Raji (cell line): ENCODE results near the gene ARHGDIG.

Experiments used
- POLR2A ChIP-seq: IDR thresholded peaks from 2 replicates; pipeline ENCODE4 v1.6.1; 2011; ENCODE audit warnings: low read depth, low read length, control low read depth; ENCODE audit not compliant: insufficient read depth

ARHGDIG gene

DNA sequence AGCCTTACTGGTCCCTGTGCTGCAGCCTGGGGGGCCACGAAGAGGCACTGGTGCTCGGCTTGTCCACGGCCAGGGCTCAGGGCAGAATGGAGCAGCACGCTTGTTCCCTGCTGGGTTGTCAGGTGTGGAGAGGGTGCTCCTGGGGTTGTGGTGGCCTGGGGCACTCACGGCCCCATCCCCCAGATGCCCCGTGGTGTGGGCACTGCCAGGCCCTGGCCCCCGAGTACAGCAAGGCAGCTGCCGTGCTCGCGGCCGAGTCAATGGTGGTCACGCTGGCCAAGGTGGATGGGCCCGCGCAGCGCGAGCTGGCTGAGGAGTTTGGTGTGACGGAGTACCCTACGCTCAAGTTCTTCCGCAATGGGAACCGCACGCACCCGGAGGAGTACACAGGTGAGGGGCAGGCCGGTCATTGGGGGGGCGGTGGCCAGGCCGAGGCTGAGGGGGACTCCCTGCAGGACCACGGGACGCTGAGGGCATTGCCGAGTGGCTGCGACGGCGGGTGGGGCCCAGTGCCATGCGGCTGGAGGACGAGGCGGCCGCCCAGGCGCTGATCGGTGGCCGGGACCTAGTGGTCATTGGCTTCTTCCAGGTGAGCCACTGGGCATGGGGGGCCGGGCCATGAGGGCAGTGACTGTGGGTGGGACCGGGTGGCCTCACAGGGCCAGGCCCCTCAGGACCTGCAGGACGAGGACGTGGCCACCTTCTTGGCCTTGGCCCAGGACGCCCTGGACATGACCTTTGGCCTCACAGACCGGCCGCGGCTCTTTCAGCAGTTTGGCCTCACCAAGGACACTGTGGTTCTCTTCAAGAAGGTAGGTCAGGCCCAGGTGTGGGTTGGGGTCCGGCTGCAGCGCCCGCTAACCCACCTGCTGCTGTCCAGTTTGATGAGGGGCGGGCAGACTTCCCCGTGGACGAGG, 4.1 kb downstream of the ARHGDIG start:
- no peak for TF ChIP-seq POLR2A

DNA sequence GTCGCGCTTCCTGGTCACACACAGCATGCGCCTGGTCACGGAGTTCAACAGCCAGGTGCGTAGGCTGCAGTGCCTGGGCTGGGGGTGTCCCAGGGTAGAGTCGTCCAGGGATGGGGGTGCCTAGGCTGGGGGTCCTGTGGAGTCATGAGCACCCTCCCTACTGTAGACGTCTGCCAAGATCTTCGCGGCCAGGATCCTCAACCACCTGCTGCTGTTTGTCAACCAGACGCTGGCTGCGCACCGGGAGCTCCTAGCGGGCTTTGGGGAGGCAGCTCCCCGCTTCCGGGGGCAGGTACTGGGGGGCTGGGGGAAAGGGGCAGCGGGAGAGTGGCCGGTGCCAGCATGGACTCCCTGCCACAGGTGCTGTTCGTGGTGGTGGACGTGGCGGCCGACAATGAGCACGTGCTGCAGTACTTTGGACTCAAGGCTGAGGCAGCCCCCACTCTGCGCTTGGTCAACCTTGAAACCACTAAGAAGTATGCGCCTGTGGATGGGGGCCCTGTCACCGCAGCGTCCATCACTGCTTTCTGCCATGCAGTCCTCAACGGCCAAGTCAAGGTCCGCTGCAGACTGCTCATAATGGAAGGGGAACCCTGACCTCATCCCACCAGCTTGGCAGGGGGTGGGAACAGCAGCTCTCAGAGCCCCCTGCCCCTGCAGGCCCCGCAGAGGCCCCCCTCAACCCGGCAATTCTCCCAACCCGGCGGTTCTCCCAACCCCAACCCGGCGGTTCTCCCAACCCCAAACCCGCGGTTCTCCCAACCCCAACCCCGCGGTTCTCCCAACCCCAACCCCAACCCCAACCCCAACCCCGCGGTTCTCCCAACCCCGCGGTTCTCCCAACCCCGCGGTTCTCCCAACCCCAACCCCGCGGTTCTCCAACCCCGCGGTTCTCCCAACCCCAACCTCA, 5.0 kb downstream of the ARHGDIG start:
- no peak for TF ChIP-seq POLR2A

DNA sequence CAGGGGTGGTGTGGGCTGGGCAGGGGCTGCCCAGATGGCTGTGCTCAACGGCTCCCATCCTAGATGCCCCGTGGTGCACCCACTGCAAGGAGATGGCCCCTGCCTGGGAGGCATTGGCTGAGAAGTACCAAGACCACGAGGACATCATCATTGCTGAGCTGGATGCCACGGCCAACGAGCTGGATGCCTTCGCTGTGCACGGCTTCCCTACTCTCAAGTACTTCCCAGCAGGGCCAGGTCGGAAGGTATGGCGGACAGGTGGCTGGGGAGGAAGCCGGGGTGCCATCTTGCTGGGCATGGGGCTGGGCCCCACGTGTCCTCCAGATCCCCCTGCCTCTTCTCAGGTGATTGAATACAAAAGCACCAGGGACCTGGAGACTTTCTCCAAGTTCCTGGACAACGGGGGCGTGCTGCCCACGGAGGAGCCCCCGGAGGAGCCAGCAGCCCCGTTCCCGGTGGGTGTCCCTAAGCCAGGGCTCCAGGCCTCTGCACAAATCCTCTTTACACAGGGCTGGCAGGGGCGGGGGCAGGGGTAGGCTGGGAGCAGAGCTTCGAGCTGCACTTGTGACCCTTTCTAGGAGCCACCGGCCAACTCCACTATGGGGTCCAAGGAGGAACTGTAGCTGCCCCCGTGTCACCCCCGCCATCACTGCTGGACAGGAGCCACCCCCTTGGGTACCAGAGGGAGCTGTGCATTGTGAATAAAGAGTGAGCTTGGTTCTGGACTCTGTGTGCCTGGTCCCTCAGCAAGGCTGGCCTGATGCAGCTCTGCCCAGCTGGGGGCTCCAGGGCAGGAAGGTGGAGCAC, 6.3 kb downstream of the ARHGDIG start:
- TF ChIP-seq POLR2A: no peak

DNA sequence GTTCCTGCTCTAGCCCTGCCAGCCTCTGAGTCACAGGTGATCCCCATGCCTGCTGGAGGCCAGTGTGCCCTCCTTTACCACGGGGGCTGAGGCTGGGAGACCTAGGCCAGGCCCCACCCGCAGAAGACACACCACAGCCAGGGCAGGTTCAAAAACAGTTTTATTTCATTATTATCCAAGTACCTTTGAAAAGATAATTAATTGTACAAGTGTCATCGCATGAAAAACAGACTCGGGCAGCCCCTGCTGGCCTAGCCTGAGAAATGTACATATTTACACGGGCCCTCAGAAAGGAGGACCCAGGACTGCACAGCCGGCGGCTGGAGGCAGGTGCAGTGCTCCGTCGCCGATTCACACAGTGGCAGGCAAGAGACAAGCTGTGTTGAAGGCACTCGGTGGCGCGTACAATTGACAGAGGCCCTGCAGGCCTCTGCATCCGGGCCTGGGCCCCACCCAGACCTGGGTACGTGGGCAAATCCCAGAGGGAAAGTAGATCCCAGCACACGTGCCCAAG, 7.0 kb downstream of the ARHGDIG start:
- no peak for TF ChIP-seq POLR2A

DNA sequence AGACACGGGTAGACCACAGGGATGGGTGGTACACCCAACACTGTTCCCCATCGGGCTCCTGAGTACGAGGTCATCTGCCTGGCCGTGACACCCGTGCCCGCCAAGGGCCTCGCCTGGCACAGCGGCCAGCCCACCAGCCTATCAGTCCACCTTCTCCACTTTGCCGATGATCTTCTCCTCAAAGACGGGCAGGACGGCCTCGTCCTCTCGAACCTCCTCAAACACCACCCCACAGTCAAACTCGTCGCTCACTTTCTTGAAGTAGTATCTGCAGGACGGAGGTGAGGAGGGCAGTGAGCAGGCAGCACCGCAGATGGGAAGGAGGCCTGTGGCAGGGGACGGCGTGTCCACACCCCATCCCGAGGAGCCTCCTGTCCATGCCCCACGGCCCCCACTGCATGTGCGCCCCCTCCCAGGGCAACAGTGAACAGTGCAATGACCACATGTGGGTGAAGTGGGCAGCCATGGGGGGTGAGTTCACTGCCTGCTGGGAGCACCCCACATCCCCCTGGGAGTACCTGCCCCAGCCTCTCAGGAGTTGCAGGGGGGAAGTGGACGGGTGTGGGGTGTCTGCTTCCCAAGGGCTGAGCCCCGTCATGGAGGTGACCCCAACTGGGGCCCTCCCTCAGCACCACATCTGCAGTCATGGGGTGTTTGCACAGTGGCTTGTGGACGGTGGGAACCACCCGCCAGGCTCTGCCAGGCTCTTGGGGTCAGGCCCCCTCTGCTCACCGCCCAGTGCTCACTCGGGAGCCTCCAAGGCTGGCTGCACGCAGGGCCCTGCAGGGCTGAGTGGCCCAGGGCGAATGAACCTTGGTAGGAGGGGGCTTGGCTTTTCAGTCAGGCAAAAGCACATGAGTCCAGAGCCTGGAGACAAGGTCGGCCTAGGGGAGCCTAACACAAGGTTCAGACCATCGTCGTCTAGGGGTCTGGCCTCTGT, 7.9 kb downstream of the ARHGDIG start:
- no peak for TF ChIP-seq POLR2A

DNA sequence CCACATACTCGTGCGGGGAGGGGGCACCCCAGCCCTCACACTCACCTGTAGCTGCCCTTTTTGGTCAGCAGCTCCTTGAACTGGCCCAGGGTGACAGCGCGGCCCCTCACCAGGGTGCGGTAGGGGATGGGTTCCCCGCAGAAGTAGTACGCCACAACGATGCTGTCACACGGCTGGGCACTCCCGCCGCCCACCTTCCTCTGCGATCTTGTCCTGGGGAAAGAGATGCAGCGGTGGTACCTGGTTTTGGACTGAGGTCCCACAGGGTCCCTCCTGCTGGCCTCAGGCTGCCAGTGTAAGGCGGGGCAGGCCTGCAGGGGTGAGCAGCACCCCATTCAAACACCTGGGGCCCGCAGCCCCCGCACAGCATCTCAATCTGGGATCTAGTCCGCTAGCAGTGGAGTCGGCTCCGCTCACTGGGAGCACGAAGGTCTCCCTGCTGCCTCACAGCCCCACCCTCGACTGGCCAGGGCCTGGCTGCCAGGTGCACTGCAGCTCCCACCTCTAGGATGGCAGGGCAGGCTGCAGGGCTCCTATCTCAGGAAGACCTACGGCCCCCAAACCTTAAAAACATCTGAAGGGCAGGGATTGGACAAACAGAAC, 9.1 kb downstream of the ARHGDIG start:
- no peak for TF ChIP-seq POLR2A

DNA sequence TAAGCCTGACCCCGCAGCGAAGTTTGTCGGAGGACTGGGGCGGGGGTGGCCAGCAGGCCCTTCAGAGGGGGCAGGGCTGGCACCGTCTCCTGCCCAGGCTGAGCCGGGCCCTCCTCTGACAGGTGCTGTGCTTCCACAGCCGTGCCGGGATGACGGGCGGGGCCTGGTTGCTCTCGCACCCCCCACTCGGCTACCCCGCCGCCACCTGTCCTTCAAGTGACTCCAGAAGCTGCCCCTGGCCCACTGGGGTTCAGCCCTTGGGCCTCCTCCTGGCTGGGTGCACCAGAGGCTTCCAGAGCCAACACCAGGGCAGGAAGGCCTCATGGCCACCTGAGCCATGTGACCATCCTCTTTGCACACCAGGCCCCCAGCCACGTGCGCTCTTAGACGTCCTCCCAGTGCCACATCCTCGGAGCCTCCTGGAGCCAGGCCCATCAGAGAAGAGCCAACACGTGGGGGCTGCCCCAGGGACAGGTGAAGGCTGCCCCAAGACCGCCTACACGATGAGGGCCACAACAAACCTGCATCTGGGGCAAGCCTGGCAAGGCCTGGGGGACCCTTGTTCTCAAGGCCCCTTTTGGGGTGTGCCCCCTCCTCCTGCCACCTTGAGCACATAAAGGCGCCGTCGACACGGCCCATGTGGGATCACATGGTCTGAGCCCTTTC, 9.8 kb downstream of the ARHGDIG start:
- no peak for TF ChIP-seq POLR2A

DNA sequence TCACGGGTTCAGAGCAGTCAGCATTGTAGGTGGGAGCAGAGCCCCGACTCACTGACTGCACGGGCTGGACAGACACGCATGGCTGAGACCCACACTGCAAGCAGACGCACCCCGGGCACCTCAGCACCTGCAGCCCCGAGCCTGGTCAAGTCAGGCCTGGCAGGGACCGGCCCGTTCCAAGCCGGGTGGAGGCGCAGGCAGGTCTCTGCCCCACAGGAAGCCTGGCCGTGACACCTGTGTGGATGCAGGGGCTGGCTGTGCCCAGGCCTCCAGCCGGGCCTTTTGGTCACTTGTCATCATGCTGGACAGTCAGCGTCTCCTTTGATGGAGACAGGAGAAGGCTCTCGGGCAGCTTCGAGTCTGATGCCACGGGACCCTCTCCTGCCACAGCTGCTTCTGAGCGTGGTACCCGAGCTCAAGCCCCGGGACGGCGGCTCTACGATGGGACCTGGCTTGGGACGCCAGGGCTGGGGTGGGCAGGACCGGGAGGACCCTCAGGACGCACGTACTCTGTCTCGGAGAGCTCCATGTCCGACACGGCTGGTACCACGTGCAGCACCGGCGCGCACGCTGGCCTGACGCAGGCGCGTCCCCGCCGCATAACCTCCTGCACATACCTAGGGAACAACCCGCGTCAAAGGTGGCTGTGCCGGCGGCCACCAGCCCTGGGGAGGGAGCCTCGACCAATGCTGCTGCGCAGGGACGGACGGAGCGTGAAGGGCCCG, 10.5 kb downstream of the ARHGDIG start:
- TF ChIP-seq POLR2A: no peak

DNA sequence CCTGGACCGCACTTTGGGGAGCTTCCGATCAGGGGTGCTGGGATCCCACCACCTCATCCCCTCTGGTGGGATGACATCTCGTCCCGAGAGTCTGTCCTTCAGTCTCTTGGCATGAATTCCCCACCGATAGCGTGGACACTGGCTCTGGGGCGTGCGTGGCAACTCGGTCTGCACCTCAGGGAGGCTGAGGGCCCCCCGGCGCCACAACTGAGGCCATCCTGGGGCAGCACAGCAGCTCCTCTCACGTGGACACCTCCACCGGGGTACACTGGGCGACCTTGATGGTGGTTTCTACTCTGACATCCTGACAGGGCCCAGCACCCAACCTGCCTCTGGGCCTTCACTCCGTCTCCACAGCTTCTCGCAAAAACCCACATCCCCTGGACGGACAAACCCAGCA, 11.1 kb downstream of the ARHGDIG start:
- TF ChIP-seq POLR2A: no peak

DNA sequence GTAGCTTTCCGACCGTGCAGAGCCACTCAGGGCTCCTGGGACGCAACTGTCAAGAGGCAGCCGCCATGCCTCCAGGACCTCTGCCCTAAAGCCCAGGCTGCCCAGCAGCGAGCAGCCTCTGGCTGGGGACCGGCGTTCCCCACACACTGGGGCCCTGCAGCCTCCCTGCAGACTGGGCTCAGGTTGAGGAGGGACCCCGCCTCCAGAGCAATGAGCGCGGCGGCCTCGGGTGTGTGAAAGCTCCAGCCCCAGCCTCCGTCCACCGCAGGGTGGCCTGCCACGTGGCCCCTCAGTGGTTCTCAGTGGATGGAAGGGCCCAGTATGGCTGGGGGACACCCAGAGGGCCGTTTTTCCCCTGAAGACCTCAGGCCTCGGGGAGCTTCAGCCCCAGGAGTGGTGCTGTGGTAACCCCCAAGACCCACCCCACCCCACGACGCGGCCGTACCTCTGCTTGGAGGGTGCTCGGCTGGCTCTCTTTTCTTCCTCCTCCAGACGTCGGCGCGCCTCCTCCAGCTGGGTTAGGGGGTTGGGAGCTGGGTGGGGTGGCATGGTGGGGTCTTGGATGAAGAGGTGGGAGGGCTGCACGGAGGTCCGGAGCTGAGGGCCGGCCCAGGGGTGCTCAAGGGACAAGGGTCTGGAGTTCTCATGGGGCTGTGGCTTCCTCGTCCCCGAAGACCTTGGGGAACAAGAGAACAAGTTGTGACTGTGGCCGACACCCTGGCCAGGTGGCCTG, 12.8 kb downstream of the ARHGDIG start:
- TF ChIP-seq POLR2A: no peak

DNA sequence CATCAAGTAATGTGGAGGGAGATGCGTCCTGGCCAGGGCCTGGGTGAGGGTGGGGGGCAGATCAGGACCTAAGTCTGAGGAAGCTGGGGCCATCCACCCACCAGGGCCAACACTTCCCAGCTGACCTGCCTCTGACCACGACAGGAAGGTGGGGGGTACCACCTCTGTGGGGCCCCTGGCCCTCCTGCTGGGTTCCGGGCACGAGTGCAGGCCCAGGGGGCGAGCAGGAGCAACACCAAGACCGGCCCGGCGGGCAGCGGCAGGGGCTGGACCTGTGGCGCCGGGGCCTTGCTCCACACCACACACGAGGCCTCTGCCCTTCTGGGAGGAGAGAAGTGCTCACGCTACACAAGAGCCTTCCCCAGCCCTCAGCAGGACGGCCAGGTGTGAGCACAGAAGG, 15.9 kb downstream of the ARHGDIG start:
- no peak for TF ChIP-seq POLR2A

DNA sequence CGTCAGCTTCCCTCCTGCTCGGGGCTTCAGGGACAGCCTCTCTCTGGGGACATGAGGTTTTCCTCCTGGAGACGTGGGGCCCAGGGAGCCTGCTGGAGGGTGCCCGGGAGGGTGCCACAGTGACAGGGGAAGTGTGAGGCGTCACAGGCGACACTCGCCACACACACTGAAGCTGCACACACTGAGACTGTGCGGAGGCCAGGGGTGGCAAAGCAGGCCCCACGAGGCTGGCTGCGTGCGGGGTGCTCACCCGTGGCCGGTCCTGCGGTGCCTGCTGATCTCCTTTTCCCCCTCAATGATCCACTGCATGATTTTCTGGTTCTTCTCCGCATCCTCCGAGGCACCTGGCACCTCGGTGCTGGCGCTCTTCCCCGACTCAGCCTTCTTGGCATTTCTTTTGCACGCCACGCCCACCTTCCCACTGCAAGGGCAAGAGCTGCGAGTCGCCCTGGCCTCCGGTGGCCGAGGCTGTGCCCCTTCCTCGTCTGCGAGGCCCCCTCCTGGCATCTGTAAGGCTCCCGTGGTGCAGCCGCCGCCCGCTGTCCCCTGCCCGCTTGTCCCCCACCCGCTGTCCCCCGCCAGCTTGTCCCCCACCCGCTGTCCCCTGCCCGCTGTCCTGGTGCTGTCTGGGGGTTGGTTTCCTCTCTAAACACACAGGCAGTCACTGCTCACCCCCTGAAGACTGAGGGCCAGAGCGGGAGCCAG, 16.6 kb downstream of the ARHGDIG start:
- TF ChIP-seq POLR2A: no peak
